Measurements from ENCODE around the gene SHC4. TPM values are rescaled to one million over a fixed set of nuclear protein-coding genes. Genes with fewer than 3 reads are reported as not detected.

Gene SHC4
- total and polyA plus RNA-seq, 2 of the 8 experiments (the other 6 are each of a cell fraction or from before 2014, with no cell fraction given): 0.15 to 0.30 TPM

GRCh38 chr15:48800245-48800644, 163.5 kb downstream of the SHC4 start:
- WGBS, 2 experiments (ENCODE audit: extremely low coverage in 1 of 2, insufficient coverage in 1 of 2, insufficient read length in 1 of 2, insufficient replicate concordance in 2 of 2, low coverage in 1 of 2, low lambda C conversion rate in 2 of 2, missing lambda C conversion rate in 1 of 2): 80% methylated on average over 1 of the region's 1 CpG; no CpG with 5 or more reads in 1 of the 2 experiments
- no peak for FAIRE-seq
- peaks cover 0 to 50% of the 10 kb centered on the region in 2 experiments; a peak in 2 of 4 replicates for H3K79me2 ChIP-seq (ENCODE audit: control insufficient read depth in 1 of 2, insufficient read depth in 2 of 2, low read length in 2 of 2)

More at GRCh38 chr15:48800245-48800644, 163.5 kb downstream of the SHC4 start:
- Histone ChIP-seq H3K36me3 (ENCODE audit: control insufficient read depth in 2 of 4, insufficient read depth in 4 of 4, low read length in 3 of 4) (peaks cover 0 to 21% (median 3%) of the 10 kb centered on the region in 4 experiments; a peak in 4 of 8 replicates), H2BK5ac (ENCODE audit: low read depth, low read length) (no peak overlapping the region), H3K4ac (replicated peaks; ENCODE audit: insufficient read length, low read depth, low read length) (no peak overlapping the region), H4K8ac (ENCODE audit: extremely low read depth, insufficient read depth, low read length) (no peak overlapping the region), H2AK5ac (ENCODE audit: low read depth, low read length) (no peak overlapping the region), H2BK120ac (replicated peaks; ENCODE audit: low read depth, low read length) (no peak overlapping the region), H4K5ac (ENCODE audit: insufficient read length, low read depth, low read length) (no peak overlapping the region), H3K4me1 (replicated peaks in 1 of 4; ENCODE audit: control insufficient read depth in 3 of 4, insufficient read depth in 4 of 4, low read length in 3 of 4) (peaks cover 0 to 5% (median 2%) of the 10 kb centered on the region in 4 experiments; a peak in 4 of 7 replicates), H3K23me2 (ENCODE audit: low read depth, low read length) (no peaks in the 10 kb centered on the region), H3K23ac (ENCODE audit: insufficient read length) (no peak overlapping the region), H3K79me1 (ENCODE audit: low read depth, low read length) (peaks cover 5% of the 10 kb centered on the region; the same call in 1 of the 2 replicates), H3K4me3 (ENCODE audit: extremely low read depth in 1 of 4, insufficient read depth in 2 of 4, low read depth in 3 of 4, low read length in 4 of 4) (no peak overlapping the region), H3K18ac (ENCODE audit: extremely low read depth, low read length) (no peak overlapping the region), H3K27ac (ENCODE audit: low read depth, low read length) (no peak overlapping the region), H2AFZ (ENCODE audit: low read length) (no peak overlapping the region), H3K4me2 (ENCODE audit: insufficient read depth in 1 of 2, low read depth in 2 of 2, low read length in 2 of 2) (no peak overlapping the region), H3K56ac (replicated peaks; ENCODE audit: insufficient read length, low read depth, low read length) (no peak overlapping the region), H3K27me3 (replicated peaks in 1 of 4; ENCODE audit: control insufficient read depth in 3 of 4, extremely low read depth in 1 of 4, insufficient read depth in 3 of 4, low read length in 3 of 4) (no peaks in the 10 kb centered on the region), H2BK20ac (ENCODE audit: low read length) (no peak overlapping the region), H4K20me1 (replicated peaks in 1 of 2; ENCODE audit: control insufficient read depth in 1 of 2, insufficient read depth in 2 of 2, low read length in 2 of 2) (peaks cover 2% of the 10 kb centered on the region in 2 experiments), H4K91ac (replicated peaks; ENCODE audit: insufficient read length, low read length) (no peak overlapping the region), H2BK15ac (ENCODE audit: low read length) (no peak overlapping the region), H3K9ac (replicated peaks in 1 of 4; ENCODE audit: extremely low read depth in 1 of 4, low read depth in 3 of 4, low read length in 3 of 4) (no peak overlapping the region), H3K14ac (ENCODE audit: insufficient read length) (no peak overlapping the region), H3K9me3 (ENCODE audit: insufficient read depth in 2 of 2, low read depth in 1 of 2, low read length in 1 of 2) (no peaks in the 10 kb centered on the region), H2BK12ac (ENCODE audit: low read depth, low read length) (no peak overlapping the region)
- ChIA-PET POLR2A (ENCODE audit: partially characterized antibody) (no interaction called here), CTCF (ENCODE audit: partially characterized antibody) (no interaction called here)
- DNase-seq (ENCODE audit: low read depth in 1 of 2, low spot score in 2 of 2): no peak
- no peak for TF ChIP-seq SIX5 (IDR thresholded peaks at IDR 0.05; ENCODE audit: low read depth, low read length)
- no peak for TF ChIP-seq RNF2 (IDR thresholded peaks at IDR 0.05; ENCODE audit: borderline replicate concordance, low read depth, low read length, missing control alignments, poor library complexity, severe bottlenecking)
- TF ChIP-seq FOSL1 (IDR thresholded peaks at IDR 0.05; ENCODE audit: insufficient read depth, low read depth, low read length): no peak
